A673 (cell line): ENCODE measurements around the gene CD244. TPM values are rescaled to one million over a fixed set of nuclear protein-coding genes. Genes with fewer than 3 reads are reported as not detected.
A peak's percentile ranks its signal among the peaks of the same experiment; 100 is the strongest.

Source experiments
- BruUV-seq: library from RNA; stranded (reverse); fragments of 400-500 nt; replicated peaks from 2 replicates; lab custom pipeline; 2021; lab: Mats Ljungman, UMichigan
- CTCF ChIA-PET: fragments of 300-600 bp; sonication (Branson Sonifier 250); formaldehyde crosslinking; loops from one replicate; lab custom pipeline; 2022; ENCODE audit warnings: antibody characterized with exemption; lab: Charles Lee
- POLR2A ChIA-PET: fragments of 300-600 bp; sonication (Branson Sonifier 250); formaldehyde crosslinking; loops from one replicate; lab custom pipeline; 2022; ENCODE audit warnings: antibody characterized with exemption; ENCODE audit not compliant: low non-redundant PET; lab: Charles Lee
- DNase-seq: peaks from one replicate; pipeline ENCODE4 v3.0.0-alpha.2; 2015; ENCODE audit warnings: low spot score
- H3K27ac ChIP-seq: fragments of 200-600 bp; sonication (generic); 2 replicates; pipeline ENCODE4 v1.5.1; 2016; ENCODE audit warnings: mixed run types, low read depth, mild to moderate bottlenecking, mixed read lengths, antibody characterized with exemption, low read length; ENCODE audit not compliant: poor library complexity, severe bottlenecking
- H3K27me3 ChIP-seq: fragments of 200-600 bp; sonication (generic); replicated peaks from 2 replicates; pipeline ENCODE4 v1.6.1; 2017; ENCODE audit warnings: mixed run types, low read depth, mild to moderate bottlenecking, mixed read lengths, antibody characterized with exemption, low read length; ENCODE audit not compliant: insufficient read depth, poor library complexity
- H3K36me3 ChIP-seq: fragments of 200-600 bp; sonication (generic); 2 replicates; pipeline ENCODE4 v1.6.1; 2016; ENCODE audit warnings: mixed run types, mild to moderate bottlenecking, mixed read lengths, antibody characterized with exemption, low read length; ENCODE audit not compliant: insufficient read depth, poor library complexity, severe bottlenecking
- H3K4me1 ChIP-seq: fragments of 200-600 bp; sonication (generic); 2 replicates; pipeline ENCODE4 v1.6.1; 2017; ENCODE audit warnings: mixed run types, mild to moderate bottlenecking, mixed read lengths, antibody characterized with exemption, low read length; ENCODE audit not compliant: insufficient read depth, poor library complexity, severe bottlenecking
- H3K4me3 ChIP-seq: fragments of 200-600 bp; sonication (generic); 2 replicates; pipeline ENCODE4 v1.5.1; 2016; ENCODE audit warnings: low read depth, mixed run types, mild to moderate bottlenecking, mixed read lengths, low read length; ENCODE audit not compliant: poor library complexity, severe bottlenecking
- H3K9me3 ChIP-seq: fragments of 200-600 bp; sonication (generic); 2 replicates; pipeline ENCODE4 v1.6.1; 2016; ENCODE audit warnings: mixed run types, low read depth, mild to moderate bottlenecking, mixed read lengths, antibody characterized with exemption, low read length; ENCODE audit not compliant: poor library complexity, severe bottlenecking
- EZH2 ChIP-seq: fragments of 200-600 bp; sonication (generic); IDR thresholded peaks from 2 replicates; pipeline ENCODE4 v1.6.1; 2017; ENCODE audit warnings: borderline replicate concordance, low read depth, mild to moderate bottlenecking, mixed read lengths, antibody characterized with exemption, low read length; ENCODE audit not compliant: poor library complexity, severe bottlenecking
- intact Hi-C: fragments of 100-400 bp; cut with micrococcal nuclease; formaldehyde crosslinking; loops from one replicate; pipeline ENCODE4 v1.10.0; 2022; ENCODE audit not compliant: unreplicated experiment
- total RNA-seq: library from RNA; stranded (reverse); gene quantifications from 2 replicates; pipeline ENCODE4 v1.2.3, GENCODE V29; 2021
- TF ChIP-seq, protein P1 (sequence below): fragments of 300-800, 200-600 bp; sonication (generic); conservative IDR thresholded peaks from 2 replicates; pipeline ENCODE4 v1.5.1; 2017; ENCODE audit warnings: low read depth, mild to moderate bottlenecking, antibody characterized with exemption, low read length, moderate library complexity, mixed read lengths

Gene CD244
- total RNA-seq, 1 experiment from 2014 or later: not detected

DNA sequence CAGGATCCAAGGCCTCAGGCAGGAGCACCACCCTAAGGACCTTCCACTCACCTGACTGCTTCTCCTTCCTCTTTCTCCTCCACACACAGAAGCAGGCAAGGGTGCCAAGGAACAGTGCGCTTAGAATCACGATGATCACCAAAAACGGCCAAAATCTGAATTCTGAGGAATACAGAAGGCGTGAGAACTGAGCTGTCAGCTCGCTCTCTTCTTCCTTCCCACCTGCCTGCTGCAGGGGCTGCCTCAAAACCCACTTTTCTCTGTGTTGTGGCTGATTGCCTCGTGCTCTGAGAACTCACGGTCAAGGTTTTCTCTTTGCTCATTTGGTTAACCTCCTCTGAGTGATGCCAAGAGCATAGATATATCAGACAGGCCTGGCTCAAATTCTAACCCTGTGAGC is 23.8 kb downstream of the CD244 start:
- CTCF ChIA-PET: no interaction called here
- intact Hi-C loops: no loop called here
- Histone ChIP-seq H3K27me3 (no peaks in the 10 kb centered on the region), H3K27ac (no peak overlapping the region), H3K4me1 (no peaks in the 10 kb centered on the region), H3K9me3 (no peaks in the 10 kb centered on the region), H3K4me3 (no peak overlapping the region), H3K36me3 (no peaks in the 10 kb centered on the region)
- no peak for DNase-seq
- POLR2A ChIA-PET: interaction anchor here (0.6 kb wide), 1 partner anchor 47 kb away, joined by 3 read pairs; no protein-coding TSS in a partner anchor
- no TSS peak for BruUV-seq
- TF ChIP-seq, protein P1, sequence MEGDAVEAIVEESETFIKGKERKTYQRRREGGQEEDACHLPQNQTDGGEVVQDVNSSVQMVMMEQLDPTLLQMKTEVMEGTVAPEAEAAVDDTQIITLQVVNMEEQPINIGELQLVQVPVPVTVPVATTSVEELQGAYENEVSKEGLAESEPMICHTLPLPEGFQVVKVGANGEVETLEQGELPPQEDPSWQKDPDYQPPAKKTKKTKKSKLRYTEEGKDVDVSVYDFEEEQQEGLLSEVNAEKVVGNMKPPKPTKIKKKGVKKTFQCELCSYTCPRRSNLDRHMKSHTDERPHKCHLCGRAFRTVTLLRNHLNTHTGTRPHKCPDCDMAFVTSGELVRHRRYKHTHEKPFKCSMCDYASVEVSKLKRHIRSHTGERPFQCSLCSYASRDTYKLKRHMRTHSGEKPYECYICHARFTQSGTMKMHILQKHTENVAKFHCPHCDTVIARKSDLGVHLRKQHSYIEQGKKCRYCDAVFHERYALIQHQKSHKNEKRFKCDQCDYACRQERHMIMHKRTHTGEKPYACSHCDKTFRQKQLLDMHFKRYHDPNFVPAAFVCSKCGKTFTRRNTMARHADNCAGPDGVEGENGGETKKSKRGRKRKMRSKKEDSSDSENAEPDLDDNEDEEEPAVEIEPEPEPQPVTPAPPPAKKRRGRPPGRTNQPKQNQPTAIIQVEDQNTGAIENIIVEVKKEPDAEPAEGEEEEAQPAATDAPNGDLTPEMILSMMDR: no peak
- TF ChIP-seq EZH2: no peak

DNA sequence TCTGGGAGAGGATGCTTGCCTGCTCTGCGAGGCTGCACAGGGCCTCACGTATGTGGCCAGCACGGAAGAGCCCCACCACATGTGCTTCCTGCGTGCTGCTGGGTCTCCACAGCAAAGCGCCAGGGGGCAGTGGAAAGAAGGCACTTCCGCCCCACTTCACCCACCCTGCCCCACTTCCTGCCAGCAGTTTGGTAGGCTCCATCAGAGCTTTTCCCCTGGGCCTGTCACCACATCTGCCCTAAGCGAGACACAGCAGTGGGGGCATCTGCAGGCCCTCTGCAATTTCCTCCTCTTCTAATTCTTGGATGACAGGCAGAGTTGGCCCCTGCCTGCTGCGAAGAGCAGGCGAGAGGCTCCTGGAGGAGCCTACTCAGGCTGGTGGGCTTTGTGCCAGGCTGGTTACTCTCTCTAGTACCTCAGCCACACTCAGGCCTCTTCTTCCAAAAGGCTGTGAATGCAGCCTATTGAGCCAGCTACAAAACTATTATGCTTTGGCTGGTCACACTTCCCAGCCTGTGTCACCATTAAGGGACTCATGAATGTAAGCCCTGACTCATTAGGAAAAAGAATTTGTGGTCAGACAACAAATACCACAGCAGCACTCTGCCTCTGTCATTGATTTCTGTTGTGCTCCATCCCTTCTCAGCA is 25.0 kb downstream of the CD244 start:
- H3K27me3 ChIP-seq: no peaks in the 10 kb centered on the region
- POLR2A ChIA-PET: no interaction called here
- no peaks in the 10 kb centered on the region for H3K4me1 ChIP-seq
- DNase-seq: peak; percentile 84
- H3K36me3 ChIP-seq: no peaks in the 10 kb centered on the region
- no TSS peak for BruUV-seq
- H3K4me3 ChIP-seq: no peak overlapping the region
- intact Hi-C loops: no loop called here
- CTCF ChIA-PET: interaction anchor here (0.6 to 1.4 kb wide), 3 partner anchors 47 to 153 kb away, joined by 4 to 5 read pairs (median 4); partner anchors contain the start of gene ITLN1
- H3K9me3 ChIP-seq: no peaks in the 10 kb centered on the region
- TF ChIP-seq EZH2: no peak
- TF ChIP-seq, protein P1: peak; percentile 33
- H3K27ac ChIP-seq: no peak overlapping the region

DNA sequence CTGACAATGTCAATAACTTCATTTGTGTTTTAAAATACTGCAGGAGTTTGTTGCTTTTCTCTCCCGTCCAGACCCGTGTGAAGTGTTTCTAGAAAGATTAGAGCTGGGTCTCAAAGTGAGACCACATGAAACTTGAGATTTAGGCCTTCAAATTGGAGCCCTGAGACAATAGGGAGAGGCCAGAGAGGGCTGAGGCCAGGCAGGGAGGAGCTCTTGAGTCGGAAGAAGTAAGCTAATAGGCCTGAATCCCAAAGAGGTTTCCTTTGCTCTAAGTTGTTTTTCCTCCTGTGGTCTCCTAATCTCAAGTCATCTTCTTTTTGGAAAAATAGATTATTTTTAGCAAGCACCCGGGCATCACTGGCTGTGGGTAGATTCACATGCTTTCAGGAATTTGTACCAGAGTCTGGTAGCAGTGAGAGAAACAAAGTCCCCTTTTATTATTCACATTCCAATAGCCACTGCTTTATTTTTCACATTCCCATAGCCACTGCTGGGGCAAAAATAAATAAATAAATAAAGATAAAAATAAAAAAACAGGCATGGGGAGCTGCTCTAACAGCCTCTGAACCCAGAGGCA is 25.6 kb downstream of the CD244 start:
- intact Hi-C loops: no loop called here
- Histone ChIP-seq H3K4me3 (no peak overlapping the region), H3K4me1 (no peaks in the 10 kb centered on the region), H3K36me3 (no peaks in the 10 kb centered on the region), H3K27me3 (no peaks in the 10 kb centered on the region), H3K9me3 (no peaks in the 10 kb centered on the region), H3K27ac (no peak overlapping the region)
- TF ChIP-seq EZH2: no peak
- TF ChIP-seq, protein P1: no peak
- CTCF ChIA-PET: interaction anchor here (0.6 to 1.4 kb wide), 3 partner anchors 48 to 153 kb away, joined by 4 to 5 read pairs (median 4); partner anchors contain the start of gene ITLN1
- POLR2A ChIA-PET: no interaction called here
- no TSS peak for BruUV-seq
- DNase-seq: no peak
